ENCODE data around the gene LAMA2.

LAMA2 gene, protein sequence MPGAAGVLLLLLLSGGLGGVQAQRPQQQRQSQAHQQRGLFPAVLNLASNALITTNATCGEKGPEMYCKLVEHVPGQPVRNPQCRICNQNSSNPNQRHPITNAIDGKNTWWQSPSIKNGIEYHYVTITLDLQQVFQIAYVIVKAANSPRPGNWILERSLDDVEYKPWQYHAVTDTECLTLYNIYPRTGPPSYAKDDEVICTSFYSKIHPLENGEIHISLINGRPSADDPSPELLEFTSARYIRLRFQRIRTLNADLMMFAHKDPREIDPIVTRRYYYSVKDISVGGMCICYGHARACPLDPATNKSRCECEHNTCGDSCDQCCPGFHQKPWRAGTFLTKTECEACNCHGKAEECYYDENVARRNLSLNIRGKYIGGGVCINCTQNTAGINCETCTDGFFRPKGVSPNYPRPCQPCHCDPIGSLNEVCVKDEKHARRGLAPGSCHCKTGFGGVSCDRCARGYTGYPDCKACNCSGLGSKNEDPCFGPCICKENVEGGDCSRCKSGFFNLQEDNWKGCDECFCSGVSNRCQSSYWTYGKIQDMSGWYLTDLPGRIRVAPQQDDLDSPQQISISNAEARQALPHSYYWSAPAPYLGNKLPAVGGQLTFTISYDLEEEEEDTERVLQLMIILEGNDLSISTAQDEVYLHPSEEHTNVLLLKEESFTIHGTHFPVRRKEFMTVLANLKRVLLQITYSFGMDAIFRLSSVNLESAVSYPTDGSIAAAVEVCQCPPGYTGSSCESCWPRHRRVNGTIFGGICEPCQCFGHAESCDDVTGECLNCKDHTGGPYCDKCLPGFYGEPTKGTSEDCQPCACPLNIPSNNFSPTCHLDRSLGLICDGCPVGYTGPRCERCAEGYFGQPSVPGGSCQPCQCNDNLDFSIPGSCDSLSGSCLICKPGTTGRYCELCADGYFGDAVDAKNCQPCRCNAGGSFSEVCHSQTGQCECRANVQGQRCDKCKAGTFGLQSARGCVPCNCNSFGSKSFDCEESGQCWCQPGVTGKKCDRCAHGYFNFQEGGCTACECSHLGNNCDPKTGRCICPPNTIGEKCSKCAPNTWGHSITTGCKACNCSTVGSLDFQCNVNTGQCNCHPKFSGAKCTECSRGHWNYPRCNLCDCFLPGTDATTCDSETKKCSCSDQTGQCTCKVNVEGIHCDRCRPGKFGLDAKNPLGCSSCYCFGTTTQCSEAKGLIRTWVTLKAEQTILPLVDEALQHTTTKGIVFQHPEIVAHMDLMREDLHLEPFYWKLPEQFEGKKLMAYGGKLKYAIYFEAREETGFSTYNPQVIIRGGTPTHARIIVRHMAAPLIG (N-terminal part only)

DNA sequence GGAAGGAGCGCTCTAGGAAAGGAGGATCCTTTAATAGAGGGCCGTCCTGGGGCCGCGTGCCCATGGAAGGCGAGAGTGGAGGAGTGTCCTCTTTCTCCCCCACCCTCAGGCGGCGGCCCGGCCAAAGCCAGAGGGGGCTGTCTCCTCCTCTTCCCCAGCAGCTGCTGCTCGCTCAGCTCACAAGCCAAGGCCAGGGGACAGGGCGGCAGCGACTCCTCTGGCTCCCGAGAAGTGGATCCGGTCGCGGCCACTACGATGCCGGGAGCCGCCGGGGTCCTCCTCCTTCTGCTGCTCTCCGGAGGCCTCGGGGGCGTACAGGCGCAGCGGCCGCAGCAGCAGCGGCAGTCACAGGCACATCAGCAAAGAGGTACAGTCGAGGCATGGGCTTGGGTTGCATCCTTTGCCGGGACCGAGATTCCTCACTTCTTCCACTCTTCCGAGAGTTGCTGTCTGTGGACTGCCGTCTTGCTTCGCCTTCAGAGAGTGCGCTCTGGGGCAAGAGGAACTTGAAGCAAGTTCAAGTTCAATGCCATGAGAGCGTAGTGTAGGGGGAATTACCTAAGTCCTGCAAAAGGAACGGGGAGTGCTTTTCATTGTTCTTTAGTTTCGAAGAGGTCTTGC lies at the start of gene LAMA2:
Gene LAMA2 (plus strand): TSS at position 148 of the 621 bp plus-strand sequence. CDS start 108 bp downstream, at position 256.
- DNase-seq (ENCODE audit: low spot score): no peak

GRCh38 chr6:128836761-128837160 lies 46.2 kb upstream of the LAMA2 start:
- no peak for DNase-seq (ENCODE audit: low spot score)

- DNase-seq (ENCODE audit: low spot score): peak; percentile 1
Measured at GRCh38 chr6:128841518-128841917, 41.4 kb upstream of the LAMA2 start.

GRCh38 chr6:128844598-128844997 lies 38.3 kb upstream of the LAMA2 start:
- no peak for DNase-seq (ENCODE audit: low spot score)

DNA sequence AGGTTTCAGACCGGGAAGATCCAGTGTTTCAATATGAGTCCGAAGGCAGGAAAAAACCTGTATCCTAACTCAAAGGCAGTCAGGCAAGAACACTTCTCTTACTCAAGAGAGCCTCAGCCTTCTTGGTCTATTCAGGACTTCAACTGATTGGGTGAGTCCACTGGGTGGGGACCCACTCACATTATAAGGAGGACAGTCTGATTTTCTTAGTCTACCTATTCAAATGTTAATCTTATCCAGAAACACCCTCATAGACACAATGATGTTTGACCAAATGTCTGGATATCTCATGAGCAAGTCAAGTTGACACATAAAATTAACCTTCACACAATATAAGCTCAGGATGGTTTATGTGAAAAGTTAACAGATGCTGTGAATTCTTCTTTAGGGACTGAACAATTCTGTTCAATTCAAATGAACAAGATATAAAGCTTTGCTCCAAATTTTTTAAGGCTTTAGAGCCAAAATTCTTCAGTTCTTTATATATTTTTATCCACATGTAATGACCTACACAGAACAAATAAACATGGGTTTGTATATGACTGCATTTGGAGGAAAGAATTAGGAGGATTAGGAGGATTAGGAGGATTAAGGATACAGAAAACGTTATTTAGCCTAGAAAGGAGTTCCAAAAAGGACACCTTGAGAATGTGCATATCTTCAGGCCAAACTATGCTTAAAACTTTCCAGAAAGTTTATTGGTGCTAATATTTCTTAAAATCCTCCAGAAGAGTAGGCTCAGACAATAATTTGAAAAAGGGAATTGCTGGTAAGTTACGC lies 35.3 kb upstream of the LAMA2 start:
- DNase-seq (ENCODE audit: low spot score): no peak

DNA sequence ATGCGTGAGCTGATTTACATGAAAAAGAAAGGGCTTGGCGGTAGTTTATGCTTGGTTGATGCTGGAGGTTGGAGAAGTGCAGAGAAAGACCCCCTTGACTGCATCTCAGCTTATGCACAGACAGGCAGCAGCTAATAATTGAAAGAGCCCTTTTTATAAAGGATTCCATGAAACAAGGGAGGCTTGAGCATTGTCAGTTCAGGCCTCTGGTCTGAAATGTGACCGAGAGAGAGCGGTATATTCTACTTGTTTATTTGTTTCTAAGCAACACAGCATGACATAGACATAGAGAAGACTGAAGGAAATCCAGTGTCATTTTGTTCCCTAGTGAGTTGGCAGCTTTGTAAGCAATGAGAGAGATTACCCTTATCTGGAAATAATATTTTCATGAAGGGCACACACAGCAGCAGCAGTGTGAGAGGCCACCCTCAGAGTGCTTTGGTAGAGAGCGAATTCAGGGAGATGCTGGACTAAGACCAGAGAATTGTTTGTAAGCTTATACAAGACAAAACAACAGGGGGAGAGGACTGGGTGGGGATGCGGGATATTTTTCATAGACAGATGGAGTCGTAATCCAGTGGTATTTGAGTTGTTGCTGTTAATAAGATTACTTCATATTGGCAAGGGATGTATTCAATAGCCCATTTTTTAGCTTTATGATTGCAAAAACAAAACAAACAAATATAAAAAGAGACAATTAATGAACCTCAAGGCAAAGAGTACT lies 34.6 kb upstream of the LAMA2 start:
- no peak for DNase-seq (ENCODE audit: low spot score)

DNA sequence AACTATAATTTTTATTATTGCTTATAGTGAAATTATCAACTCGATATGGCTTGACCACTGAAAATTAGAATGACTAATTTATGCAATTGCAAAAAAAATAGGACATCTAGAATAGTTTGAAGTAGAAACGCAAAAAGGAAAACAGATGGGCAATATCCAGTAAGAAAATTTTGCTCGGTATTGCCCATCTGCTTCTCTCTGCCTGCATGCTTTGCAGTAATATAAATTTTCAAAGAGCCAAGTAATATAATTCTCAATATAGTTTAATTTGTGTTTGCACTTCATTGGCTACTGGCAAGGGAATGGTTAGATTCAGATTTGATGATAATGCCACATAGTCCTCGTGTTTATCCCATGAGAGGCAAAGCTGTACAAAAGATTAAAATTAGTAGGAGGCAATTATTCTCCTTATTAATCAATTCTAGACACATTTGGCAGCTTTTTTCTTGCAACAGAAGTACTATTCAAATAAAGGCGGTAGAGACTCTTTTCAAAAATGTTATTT lies 27.3 kb upstream of the LAMA2 start:
- no peak for DNase-seq (ENCODE audit: low spot score)

DNA sequence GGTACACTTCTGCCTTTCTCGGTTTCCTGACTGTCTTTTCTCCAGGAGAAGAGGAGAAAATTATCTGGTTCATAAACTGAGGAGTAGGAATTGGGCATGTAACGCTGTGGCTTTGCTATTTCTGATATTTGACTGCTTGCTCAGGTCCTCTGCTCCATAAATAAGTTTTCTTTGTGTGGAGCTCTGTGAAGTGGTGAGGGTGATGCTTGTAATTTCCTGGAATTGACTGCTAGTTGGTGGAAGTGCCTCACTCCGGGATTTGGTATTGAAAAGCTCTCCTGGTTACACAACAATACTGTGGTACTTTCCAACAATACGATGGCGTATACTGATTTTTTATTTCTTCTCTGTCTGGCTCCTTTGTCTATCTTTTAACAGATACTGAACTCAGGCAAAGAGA lies 25.1 kb upstream of the LAMA2 start:
- no peak for DNase-seq (ENCODE audit: low spot score)

- DNase-seq (ENCODE audit: low spot score): no peak
Measured at GRCh38 chr6:128860782-128861181, 22.2 kb upstream of the LAMA2 start.

DNA sequence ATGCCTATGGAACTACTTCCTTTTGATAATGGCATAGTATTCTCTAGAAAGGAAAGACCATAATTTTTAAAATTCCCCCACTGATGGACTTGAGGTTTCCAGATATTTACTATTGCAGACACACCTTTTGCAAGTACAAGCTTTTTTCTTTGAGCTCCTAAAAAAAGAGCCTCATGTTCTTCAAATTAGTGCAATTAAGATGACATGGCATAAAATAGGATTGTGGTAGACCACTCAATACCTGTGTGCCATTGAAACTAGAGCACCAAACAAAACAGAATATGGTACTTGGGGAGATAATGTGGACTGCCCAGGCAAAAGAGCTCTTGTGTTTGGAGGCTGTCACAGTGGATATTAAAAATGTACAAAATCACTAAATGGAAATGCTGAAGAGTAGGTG lies 19.0 kb upstream of the LAMA2 start:
- no peak for DNase-seq (ENCODE audit: low spot score)

DNA sequence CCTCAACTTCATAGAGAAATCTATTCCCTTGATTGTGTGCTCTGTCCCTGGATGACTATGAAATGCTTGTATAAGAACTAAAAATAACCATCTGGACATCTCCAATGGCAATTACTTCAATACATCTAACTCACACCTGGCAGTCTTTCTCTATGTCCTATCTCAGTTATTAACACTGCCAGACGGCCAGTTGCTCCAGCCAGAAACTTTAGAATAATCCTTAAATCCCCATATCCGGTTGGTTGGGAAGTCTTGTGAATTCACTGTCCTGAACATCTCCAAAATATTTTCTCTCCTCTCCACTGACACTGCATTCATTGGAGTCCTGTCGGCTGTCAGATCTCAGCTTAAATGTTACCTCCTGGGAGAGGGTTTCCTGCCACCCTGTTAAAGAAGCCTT lies 12.2 kb upstream of the LAMA2 start:
- no peak for DNase-seq (ENCODE audit: low spot score)

DNA sequence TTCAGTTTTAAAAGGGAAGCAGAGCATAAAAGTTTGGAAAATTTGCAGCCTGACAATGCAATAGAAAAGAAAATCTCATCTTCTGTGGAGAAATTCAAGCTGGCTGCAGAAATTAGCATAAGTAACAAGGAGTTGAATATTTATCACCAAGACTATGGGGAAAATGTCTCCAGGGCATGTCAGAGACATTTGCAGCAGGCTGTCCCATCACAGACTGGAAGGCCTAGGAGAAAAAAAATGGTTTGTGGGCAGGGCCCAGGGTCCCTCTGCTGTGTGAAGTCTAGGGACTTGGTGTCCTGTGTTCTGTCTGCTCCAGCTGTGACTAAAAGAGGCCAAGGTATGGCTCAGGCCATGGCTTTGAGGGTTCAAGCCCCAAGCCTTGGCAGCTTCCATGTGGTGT lies 8.1 kb upstream of the LAMA2 start:
- DNase-seq (ENCODE audit: low spot score): no peak

GRCh38 chr6:128882560-128882959 lies 378 bp upstream of the LAMA2 start:
- DNase-seq (ENCODE audit: low spot score): no peak

- DNase-seq (ENCODE audit: low spot score): no peak
Measured at GRCh38 chr6:128883906-128884305, 968 bp downstream of the LAMA2 start.

DNA sequence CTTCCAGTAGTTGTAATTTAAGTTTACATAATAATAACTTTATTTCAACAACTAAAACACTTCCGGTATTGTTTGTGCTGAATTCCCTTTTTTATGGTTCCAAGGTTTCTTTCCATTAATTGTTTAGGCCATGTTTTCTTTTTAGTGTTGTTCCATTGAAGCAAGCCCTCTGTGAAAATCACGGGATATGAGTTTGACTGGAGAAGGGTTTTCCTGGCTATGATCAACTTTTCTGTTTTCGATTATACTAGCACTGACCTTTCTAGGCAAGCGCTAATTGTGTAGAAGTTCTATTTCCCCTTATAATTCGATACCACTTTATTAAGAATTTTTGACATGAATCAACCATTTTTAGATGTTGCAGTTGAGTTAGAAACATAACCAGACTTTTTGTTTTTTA lies 2.4 kb downstream of the LAMA2 start:
- DNase-seq (ENCODE audit: low spot score): no peak

DNA sequence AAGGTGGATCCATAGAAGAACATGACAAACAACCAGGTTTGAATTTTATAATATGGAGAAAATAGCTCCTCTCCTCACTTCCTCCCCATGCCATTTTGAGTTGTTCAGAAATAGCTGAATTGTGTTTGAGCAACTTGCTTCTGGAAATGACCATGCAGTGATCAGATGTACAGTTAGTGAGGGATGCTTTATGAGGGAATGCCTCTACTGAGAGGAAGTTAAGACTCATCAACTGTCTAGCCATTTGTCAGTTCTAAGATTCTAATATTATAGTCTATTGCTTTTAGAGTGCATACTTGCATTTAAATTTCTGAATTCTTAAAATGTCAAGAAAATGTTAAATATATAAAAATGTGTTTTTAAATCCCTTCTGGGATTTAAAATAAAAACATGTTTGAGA lies 3.8 kb downstream of the LAMA2 start:
- no peak for DNase-seq (ENCODE audit: low spot score)

DNA sequence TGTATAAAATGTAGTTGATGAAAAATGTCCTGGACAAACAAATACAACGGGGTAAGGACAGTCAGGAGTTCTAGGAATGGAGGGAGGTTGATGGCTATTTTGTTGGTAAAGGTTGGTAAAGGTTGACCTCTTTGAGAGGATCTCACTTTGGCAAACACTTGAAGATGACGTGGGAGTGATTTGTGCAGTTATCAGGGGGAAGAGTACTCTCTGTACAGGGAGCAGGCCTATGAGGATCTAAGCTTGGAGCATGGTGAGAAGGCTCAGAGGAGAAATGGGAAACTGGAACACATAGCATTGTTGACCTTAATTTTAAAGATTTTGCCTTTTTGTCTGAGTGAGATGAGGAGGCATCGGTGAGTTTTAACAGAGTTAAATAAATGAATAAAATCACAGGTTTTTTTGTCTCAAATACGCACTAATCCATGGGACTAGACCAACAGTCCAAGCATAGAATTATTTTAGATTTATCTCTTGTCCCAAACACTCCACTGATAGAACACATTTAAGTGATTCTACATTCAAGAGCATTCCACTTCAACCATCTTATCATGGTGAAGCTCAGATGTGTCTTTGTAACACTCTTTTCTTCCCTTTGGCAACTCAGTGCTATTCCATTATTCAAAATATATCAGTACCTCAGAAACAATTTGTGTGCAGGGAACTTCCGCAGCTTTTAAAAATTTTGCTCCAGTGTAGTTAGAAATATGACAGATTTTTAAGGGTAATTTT lies 5.7 kb downstream of the LAMA2 start:
- no peak for DNase-seq (ENCODE audit: low spot score)

- DNase-seq (ENCODE audit: low spot score): no peak
Measured at GRCh38 chr6:128889870-128890269, 6.9 kb downstream of the LAMA2 start.

GRCh38 chr6:128892079-128892478 lies 9.1 kb downstream of the LAMA2 start:
- no peak for DNase-seq (ENCODE audit: low spot score)

Measured in RKO (cell line).